ENCODE measurements around the gene LTBR. TPM values are rescaled to one million over a fixed set of nuclear protein-coding genes. Genes with fewer than 3 reads are reported as not detected.
A peak's percentile ranks its signal among the peaks of the same experiment; 100 is the strongest.

The LTBR gene
- total and polyA plus RNA-seq, 10 of the 15 experiments (the other 5 are each of a cell fraction or from before 2014, with no cell fraction given): 0.24 to 0.44 TPM; not detected in 8

DNA sequence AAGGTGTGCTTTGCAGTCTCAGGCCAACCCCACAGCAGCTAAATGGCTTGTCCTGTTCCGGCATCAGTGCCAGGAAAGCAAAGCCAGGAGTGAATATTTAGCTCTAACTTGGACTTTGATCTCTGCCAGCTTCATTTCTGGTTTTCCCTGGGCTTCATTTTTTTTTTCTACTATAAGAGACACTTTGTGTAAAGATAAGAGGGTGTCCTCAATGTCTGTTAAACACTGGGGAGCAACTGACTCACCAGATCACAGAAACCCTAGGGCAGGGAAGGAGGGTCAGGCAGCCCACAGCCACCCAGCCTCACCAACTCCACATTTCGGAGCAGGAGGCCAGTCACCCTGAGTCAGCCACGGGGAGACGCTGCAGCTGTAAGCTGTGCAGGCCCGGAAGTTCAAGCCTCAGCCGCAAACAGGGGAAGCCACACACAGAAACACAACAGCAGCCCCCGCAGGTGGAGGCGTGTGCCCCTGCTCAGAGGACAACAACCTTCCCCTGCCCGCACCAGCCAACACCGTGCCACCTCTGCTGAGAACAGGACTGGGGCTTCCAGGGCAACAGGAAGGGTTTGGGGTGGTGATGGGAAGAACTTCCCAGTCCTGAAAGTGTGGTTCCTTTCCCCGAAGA lies 48.4 kb upstream of the LTBR start (continued):
- TF ChIP-seq SMC3 (IDR thresholded peaks at IDR 0.05; ENCODE audit: borderline replicate concordance, low read length) (peak; percentile 54; the same call in 1 of the 2 replicates), FOXK2 (IDR thresholded peaks at IDR 0.05) (peak; percentile 57), SMAD5 (IDR thresholded peaks at IDR 0.05; ENCODE audit: low read depth) (no peak), STAT1 (conservative IDR thresholded peaks at IDR 0.05) (0 out of 2 replicates have a peak, but pooled peaks have one; percentile 27), SIX5 (IDR thresholded peaks at IDR 0.05; ENCODE audit: low read depth, low read length, severe bottlenecking) (no peak), RAD21 (IDR thresholded peaks at IDR 0.05; ENCODE audit: insufficient read depth, low read depth, low read length) (peak; percentile 75), HDGF (IDR thresholded peaks at IDR 0.05) (peak; percentile 73; the same call in 1 of the 2 replicates), RBBP5 (conservative IDR thresholded peaks at IDR 0.05) (no peak)
- TF ChIP-seq, protein P1, sequence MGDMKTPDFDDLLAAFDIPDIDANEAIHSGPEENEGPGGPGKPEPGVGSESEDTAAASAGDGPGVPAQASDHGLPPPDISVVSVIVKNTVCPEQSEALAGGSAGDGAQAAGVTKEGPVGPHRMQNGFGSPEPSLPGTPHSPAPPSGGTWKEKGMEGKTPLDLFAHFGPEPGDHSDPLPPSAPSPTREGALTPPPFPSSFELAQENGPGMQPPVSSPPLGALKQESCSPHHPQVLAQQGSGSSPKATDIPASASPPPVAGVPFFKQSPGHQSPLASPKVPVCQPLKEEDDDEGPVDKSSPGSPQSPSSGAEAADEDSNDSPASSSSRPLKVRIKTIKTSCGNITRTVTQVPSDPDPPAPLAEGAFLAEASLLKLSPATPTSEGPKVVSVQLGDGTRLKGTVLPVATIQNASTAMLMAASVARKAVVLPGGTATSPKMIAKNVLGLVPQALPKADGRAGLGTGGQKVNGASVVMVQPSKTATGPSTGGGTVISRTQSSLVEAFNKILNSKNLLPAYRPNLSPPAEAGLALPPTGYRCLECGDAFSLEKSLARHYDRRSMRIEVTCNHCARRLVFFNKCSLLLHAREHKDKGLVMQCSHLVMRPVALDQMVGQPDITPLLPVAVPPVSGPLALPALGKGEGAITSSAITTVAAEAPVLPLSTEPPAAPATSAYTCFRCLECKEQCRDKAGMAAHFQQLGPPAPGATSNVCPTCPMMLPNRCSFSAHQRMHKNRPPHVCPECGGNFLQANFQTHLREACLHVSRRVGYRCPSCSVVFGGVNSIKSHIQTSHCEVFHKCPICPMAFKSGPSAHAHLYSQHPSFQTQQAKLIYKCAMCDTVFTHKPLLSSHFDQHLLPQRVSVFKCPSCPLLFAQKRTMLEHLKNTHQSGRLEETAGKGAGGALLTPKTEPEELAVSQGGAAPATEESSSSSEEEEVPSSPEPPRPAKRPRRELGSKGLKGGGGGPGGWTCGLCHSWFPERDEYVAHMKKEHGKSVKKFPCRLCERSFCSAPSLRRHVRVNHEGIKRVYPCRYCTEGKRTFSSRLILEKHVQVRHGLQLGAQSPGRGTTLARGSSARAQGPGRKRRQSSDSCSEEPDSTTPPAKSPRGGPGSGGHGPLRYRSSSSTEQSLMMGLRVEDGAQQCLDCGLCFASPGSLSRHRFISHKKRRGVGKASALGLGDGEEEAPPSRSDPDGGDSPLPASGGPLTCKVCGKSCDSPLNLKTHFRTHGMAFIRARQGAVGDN (IDR thresholded peaks at IDR 0.05): peak; percentile 83; the same call in 1 of the 2 replicates
- TF ChIP-seq, protein P2, sequence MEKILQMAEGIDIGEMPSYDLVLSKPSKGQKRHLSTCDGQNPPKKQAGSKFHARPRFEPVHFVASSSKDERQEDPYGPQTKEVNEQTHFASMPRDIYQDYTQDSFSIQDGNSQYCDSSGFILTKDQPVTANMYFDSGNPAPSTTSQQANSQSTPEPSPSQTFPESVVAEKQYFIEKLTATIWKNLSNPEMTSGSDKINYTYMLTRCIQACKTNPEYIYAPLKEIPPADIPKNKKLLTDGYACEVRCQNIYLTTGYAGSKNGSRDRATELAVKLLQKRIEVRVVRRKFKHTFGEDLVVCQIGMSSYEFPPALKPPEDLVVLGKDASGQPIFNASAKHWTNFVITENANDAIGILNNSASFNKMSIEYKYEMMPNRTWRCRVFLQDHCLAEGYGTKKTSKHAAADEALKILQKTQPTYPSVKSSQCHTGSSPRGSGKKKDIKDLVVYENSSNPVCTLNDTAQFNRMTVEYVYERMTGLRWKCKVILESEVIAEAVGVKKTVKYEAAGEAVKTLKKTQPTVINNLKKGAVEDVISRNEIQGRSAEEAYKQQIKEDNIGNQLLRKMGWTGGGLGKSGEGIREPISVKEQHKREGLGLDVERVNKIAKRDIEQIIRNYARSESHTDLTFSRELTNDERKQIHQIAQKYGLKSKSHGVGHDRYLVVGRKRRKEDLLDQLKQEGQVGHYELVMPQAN (conservative IDR thresholded peaks at IDR 0.05): peak; percentile 43; the same call in 1 of the 2 replicates
- TF ChIP-seq, protein P3, sequence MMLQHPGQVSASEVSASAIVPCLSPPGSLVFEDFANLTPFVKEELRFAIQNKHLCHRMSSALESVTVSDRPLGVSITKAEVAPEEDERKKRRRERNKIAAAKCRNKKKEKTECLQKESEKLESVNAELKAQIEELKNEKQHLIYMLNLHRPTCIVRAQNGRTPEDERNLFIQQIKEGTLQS (IDR thresholded peaks at IDR 0.05; ENCODE audit: borderline replicate concordance, extremely low read depth, low read depth, low read length): no peak
- TF ChIP-seq, protein P4, sequence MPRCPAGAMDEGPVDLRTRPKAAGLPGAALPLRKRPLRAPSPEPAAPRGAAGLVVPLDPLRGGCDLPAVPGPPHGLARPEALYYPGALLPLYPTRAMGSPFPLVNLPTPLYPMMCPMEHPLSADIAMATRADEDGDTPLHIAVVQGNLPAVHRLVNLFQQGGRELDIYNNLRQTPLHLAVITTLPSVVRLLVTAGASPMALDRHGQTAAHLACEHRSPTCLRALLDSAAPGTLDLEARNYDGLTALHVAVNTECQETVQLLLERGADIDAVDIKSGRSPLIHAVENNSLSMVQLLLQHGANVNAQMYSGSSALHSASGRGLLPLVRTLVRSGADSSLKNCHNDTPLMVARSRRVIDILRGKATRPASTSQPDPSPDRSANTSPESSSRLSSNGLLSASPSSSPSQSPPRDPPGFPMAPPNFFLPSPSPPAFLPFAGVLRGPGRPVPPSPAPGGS (IDR thresholded peaks at IDR 0.05; ENCODE audit: borderline replicate concordance, insufficient read depth, low read depth, low read length, poor library complexity, severe bottlenecking): no peak
- TF ChIP-seq, protein P5, sequence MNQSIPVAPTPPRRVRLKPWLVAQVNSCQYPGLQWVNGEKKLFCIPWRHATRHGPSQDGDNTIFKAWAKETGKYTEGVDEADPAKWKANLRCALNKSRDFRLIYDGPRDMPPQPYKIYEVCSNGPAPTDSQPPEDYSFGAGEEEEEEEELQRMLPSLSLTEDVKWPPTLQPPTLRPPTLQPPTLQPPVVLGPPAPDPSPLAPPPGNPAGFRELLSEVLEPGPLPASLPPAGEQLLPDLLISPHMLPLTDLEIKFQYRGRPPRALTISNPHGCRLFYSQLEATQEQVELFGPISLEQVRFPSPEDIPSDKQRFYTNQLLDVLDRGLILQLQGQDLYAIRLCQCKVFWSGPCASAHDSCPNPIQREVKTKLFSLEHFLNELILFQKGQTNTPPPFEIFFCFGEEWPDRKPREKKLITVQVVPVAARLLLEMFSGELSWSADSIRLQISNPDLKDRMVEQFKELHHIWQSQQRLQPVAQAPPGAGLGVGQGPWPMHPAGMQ (IDR thresholded peaks at IDR 0.05; ENCODE audit: borderline replicate concordance): no peak
- TF ChIP-seq, protein P6, sequence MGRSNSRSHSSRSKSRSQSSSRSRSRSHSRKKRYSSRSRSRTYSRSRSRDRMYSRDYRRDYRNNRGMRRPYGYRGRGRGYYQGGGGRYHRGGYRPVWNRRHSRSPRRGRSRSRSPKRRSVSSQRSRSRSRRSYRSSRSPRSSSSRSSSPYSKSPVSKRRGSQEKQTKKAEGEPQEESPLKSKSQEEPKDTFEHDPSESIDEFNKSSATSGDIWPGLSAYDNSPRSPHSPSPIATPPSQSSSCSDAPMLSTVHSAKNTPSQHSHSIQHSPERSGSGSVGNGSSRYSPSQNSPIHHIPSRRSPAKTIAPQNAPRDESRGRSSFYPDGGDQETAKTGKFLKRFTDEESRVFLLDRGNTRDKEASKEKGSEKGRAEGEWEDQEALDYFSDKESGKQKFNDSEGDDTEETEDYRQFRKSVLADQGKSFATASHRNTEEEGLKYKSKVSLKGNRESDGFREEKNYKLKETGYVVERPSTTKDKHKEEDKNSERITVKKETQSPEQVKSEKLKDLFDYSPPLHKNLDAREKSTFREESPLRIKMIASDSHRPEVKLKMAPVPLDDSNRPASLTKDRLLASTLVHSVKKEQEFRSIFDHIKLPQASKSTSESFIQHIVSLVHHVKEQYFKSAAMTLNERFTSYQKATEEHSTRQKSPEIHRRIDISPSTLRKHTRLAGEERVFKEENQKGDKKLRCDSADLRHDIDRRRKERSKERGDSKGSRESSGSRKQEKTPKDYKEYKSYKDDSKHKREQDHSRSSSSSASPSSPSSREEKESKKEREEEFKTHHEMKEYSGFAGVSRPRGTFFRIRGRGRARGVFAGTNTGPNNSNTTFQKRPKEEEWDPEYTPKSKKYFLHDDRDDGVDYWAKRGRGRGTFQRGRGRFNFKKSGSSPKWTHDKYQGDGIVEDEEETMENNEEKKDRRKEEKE (IDR thresholded peaks at IDR 0.05): no peak

All from GM12878 (cell line).